Fibroblast of the conjunctiva (primary cell): ENCODE measurements around the gene PRSS1.
A peak's percentile ranks its signal among the peaks of the same experiment; 100 is the strongest.
"Not testable (repeated sequence)": the region's sequence is repeated elsewhere in the genome, so short reads cannot be mapped to it uniquely, and the experiment has no call there.

ENCODE experiments used
- DNase-seq: peaks from one replicate; pipeline ENCODE4 v3.0.0-alpha.2; 2010; ENCODE audit warnings: low read depth

Gene PRSS1

GRCh38 chr7:142773937-142774744 is 24.9 kb downstream of the PRSS1 start:
- DNase-seq, result no peak

DNA sequence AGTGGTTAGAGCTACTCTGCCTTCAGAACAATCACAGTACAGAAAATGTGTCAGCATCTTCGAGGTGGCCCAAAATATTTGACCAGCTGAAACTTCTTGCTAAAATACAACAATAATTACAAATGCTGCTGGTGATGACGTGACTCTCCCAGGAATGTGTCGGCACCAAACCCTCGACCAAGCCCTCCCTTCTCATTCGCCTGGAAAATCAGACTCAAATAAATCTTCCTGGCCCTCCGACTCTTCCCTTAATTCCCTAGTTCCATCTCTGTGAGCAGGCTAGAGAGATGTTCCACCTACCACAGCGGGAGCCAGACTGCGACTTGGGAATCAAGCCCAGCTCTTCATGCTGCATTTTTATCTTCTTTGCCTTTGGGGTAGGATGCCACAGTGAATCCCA is 25.6 kb downstream of the PRSS1 start:
- no peak for DNase-seq

DNA sequence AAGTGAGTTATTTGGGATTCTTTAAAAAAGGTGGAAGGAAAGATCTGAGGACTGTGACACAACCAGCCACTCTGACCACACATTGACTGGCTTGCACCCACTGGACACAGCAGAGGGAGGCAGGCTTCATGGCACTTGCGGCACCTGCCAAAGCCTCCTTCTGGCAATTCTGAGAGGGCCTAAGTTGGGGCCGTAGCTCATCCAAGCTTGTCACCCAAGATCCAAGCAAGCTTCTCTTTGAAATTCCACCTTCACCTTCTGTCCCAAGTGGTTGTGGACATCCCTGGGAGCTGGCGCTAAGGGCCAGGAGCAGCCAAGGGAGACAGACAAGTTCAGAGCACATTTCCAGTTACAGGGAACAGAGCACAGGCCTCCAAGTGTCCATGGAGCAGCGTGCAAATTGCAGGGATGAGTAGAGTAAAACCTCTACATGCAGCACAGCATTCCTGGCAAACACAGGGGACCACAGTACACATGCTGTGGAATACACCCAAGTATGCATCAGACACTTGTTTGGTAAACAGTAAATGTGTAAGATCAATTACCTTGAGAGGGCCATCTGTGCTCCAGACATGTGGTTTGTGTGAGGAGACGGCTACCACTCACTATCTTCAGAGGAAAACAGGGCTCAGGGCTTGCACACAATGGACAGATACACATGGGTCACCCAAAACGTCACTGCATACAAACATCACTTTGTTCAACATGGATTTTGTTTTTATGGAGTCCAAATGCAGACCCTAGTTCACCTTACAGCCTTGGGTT is 26.3 kb downstream of the PRSS1 start:
- DNase-seq, result not testable (repeated sequence)

GRCh38 chr7:142776206-142776844 is 27.1 kb downstream of the PRSS1 start:
- no peak for DNase-seq

DNA sequence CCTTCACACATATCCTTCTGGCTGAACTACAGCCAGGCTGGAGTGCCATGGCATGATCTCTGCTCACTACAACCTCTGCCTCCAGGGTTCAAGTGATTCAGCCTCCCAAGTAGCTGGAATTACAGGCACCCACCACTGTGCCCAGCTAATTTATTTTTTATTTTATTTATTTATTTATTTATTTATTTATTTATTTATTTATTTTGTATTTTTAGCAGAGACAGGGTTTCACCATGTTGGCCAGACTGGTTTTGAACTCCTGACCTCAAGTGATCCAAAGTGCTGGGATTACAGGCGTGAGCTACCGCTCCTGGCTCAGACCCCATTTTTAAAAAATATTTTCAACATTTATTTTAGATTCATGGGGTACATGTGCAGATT is 27.6 kb downstream of the PRSS1 start:
- DNase-seq, result not testable (repeated sequence)

DNA sequence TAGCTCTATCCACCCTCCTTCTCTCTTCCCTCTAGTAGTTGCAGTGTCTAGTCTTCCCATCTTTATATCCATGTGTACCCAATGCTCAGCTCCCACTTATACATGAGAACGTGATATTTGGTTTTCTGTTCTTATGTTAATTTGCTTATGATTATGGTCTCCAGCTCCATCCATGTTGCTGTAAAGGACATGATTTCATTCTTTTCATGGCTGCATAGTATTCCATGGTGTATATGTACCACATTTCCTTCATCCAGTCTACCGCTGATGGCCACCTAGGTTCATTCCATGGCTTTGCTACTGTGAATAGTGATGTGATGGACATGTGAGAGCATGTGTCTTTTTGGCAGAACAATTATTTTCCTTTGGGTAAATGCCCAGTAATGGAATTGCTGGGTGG is 28.0 kb downstream of the PRSS1 start:
- DNase-seq, result no peak

- DNase-seq, result peak; percentile 88
These were observed 33.9 kb downstream of the PRSS1 start for GRCh38 chr7:142782922-142783900.

DNA sequence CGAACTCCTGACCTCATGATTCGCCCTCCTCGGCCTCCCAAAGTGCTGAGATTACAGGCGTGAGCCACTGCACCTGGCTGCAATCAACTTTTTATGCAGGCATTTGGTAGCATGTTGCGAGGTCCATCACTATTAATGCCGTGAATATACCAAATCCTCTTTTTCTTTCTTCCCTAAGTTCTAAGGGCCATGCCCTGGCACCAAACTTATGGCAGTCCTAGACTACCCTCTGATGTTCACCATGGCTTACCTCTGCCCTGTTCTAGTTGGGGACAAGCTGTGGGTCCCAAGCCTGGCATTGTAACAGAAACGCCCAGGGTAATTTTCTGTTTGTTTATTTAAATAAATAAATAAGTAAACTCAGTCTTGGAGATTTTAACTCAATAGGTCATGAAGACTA is 34.8 kb downstream of the PRSS1 start:
- no peak for DNase-seq

GRCh38 chr7:142784716-142785115 is 35.4 kb downstream of the PRSS1 start:
- no peak for DNase-seq

GRCh38 chr7:142785841-142786250 is 36.6 kb downstream of the PRSS1 start:
- DNase-seq, result no peak

DNA sequence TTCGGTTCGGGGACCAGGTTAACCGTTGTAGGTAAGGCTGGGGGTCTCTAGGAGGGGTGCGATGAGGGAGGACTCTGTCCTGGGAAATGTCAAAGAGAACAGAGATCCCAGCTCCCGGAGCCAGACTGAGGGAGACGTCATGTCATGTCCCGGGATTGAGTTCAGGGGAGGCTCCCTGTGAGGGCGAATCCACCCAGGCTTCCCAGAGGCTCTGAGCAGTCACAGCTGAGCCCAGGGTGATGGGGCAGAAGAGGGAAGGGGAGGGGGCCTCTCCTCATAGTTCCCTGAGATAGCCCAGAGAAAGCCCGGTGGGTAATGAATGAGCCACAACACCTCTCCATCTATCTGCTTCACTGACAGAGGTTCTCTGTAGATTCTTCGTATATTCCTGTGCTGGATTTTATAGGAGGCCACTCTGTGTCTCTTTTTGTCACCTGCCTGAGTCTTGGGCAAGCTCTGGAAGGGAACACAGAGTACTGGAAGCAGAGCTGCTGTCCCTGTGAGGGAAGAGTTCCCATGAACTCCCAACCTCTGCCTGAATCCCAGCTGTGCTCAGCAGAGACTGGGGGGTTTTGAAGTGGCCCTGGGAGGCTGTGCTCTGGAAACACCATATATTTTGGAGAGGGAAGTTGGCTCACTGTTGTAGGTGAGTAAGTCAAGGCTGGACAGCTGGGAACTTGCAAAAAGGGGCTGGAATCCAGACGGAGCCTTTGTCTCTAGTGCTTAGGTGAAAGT is 37.9 kb downstream of the PRSS1 start:
- DNase-seq, result no peak

DNA sequence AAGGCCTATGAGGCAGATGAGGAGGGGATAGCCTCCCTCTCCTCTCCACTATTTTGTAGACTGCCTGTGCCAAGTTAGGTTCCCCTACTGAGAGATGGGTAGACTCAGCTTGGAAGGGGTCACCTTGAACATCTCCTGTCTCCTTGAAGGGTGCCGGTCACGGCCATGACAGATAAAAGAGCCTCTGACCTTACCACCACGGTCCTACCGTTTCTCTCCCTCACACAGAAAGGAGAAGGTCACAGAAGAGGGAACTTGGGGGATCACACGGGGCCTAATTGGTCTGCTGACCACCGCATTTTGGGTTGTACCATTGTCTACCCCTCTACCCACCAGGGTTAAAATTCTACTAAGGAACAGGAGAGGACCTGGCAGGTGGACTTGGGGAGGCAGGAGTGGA is 38.5 kb downstream of the PRSS1 start:
- no peak for DNase-seq

DNA sequence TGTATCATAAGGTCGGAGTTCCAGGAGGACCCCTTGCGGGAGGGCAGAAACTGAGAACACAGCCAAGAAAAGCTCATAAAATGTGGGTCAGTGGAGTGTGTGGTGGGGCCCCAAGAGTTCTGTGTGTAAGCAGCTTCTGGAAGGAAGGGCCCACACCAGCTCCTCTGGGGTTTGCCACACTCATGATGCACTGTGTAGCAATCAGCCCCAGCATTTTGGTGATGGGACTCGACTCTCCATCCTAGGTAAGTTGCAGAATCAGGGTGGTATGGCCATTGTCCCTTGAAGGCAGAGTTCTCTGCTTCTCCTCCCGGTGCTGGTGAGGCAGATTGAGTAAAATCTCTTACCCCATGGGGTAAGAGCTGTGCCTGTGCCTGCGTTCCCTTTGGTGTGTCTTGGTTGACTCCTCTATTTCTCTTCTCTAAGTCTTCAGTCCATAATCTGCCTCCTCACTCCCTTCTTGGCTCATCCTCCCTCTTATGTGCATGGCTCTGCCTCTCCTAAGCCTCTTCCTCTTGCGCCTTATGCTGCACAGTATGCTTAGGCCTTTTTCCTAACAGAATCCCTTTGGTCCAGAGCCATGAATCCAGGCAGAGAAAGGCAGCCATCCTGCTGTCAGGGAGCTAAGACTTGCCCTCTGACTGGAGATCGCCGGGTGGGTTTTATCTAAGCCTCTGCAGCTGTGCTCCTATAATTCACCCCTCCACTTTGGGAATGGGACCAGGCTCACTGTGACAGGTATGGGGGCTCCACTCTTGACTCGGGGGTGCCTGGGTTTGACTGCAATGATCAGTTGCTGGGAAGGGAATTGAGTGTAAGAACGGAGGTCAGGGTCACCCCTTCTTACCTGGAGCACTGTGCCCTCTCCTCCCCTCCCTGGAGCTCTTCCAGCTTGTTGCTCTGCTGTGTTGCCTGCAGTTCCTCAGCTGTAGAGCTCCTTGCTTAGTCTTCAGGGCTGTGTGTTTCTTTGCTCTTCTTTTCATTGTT is 39.3 kb downstream of the PRSS1 start:
- no peak for DNase-seq

DNA sequence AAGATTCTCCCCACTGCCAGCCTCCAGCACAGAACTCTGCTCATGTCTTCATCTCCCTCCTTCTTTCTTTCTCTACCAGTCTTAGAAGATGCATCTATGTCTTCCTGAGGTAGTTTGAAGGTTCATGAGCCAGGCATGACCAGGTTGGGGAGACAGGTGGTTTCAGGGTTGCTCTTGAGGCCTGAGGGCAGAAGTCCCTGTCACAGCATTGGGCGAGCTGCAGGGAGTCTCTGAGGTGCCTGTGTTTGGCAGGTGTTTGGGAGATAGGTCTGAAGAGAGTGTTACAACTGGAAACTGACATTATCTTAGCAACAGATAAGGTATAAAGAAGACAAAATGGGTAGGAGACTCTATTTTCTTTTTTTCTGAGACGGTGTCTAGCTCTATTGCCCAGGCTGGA is 40.2 kb downstream of the PRSS1 start:
- no peak for DNase-seq

GRCh38 chr7:142790056-142790455 is 40.8 kb downstream of the PRSS1 start:
- no peak for DNase-seq

- DNase-seq, result no peak
These were observed 41.3 kb downstream of the PRSS1 start for GRCh38 chr7:142790555-142790954.

DNA sequence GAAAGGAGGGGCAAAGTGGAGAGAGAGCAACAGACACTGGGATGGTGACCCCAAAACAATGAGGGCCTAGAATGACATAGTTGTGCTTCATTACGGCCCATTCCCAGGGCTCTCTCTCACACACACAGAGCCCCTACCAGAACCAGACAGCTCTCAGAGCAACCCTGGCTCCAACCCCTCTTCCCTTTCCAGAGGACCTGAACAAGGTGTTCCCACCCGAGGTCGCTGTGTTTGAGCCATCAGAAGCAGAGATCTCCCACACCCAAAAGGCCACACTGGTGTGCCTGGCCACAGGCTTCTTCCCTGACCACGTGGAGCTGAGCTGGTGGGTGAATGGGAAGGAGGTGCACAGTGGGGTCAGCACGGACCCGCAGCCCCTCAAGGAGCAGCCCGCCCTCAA is 42.2 kb downstream of the PRSS1 start:
- no peak for DNase-seq

DNA sequence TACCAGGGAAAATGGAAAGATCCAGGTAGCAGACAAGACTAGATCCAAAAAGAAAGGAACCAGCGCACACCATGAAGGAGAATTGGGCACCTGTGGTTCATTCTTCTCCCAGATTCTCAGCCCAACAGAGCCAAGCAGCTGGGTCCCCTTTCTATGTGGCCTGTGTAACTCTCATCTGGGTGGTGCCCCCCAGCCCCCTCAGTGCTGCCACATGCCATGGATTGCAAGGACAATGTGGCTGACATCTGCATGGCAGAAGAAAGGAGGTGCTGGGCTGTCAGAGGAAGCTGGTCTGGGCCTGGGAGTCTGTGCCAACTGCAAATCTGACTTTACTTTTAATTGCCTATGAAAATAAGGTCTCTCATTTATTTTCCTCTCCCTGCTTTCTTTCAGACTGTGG is 42.9 kb downstream of the PRSS1 start:
- DNase-seq, result no peak

GRCh38 chr7:142792593-142792992 is 43.3 kb downstream of the PRSS1 start:
- no peak for DNase-seq

DNA sequence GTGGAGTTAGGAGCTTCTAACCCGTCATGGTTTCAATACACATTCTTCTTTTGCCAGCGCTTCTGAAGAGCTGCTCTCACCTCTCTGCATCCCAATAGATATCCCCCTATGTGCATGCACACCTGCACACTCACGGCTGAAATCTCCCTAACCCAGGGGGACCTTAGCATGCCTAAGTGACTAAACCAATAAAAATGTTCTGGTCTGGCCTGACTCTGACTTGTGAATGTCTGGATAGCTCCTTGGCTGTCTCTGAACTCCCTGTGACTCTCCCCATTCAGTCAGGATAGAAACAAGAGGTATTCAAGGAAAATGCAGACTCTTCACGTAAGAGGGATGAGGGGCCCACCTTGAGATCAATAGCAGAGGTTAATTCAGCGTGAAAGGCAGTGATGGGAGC is 43.9 kb downstream of the PRSS1 start:
- DNase-seq, result no peak
